Sigmoid colon (tissue), 4 donors: Measurements from ENCODE around the gene SERHL2.

ENCODE experiments used
- CTCF ChIP-seq, 4 experiments: fragments of 450-650 bp in 3 of 4; fragments of 200-600 bp in 1 of 4; IDR thresholded peaks; one replicate each; pipeline ENCODE4 v1.5.1; 2016 to 2019; ENCODE audit warnings: antibody characterized with exemption in 4 of 4, mild to moderate bottlenecking in 3 of 4, moderate library complexity in 2 of 4
- EP300 ChIP-seq, 4 donors: sonication (generic); formaldehyde crosslinking; IDR thresholded peaks; one replicate each; pipeline ENCODE4 v1.6.1; 2017; ENCODE audit warnings: antibody characterized with exemption in 4 of 4
- POLR2A ChIP-seq, 2 donors: fragments of 450-650 bp; IDR thresholded peaks; one replicate each; pipeline ENCODE4 v1.6.1; 2016; ENCODE audit warnings: antibody characterized with exemption in 2 of 2, mild to moderate bottlenecking in 2 of 2, moderate library complexity in 2 of 2
- POLR2AphosphoS5 ChIP-seq, 4 donors: sonication (generic); formaldehyde crosslinking; IDR thresholded peaks; one replicate each; pipeline ENCODE4 v1.6.1; 2017; ENCODE audit warnings: antibody characterized with exemption in 4 of 4

GRCh38 chr22:42548597-42549330 is 5.0 kb upstream of the SERHL2 start:
- no peak for TF ChIP-seq POLR2AphosphoS5 (IDR thresholded peaks at IDR 0.05)
- TF ChIP-seq CTCF (IDR thresholded peaks at IDR 0.05), result no peak
- TF ChIP-seq POLR2A (IDR thresholded peaks at IDR 0.05), result no peak
- TF ChIP-seq EP300 (IDR thresholded peaks at IDR 0.05), result no peak
